HG03469 (cell line): Measurements from ENCODE around the gene GSTA5.
"Not testable (repeated sequence)": the region's sequence is repeated elsewhere in the genome, so short reads cannot be mapped to it uniquely, and the experiment has no call there.

Experiments used
- ATAC-seq: cut with Tn5 transposase; IDR thresholded peaks from one replicate; pipeline ENCODE4 v1.9.1; 2021; ENCODE audit warnings: mild to moderate bottlenecking, moderate library complexity, moderate number of reproducible peaks; ENCODE audit not compliant: unreplicated experiment

The GSTA5 gene

GRCh38 chr6:52839124-52840055 is 1.2 kb downstream of the GSTA5 start:
- ATAC-seq, result no peak

DNA sequence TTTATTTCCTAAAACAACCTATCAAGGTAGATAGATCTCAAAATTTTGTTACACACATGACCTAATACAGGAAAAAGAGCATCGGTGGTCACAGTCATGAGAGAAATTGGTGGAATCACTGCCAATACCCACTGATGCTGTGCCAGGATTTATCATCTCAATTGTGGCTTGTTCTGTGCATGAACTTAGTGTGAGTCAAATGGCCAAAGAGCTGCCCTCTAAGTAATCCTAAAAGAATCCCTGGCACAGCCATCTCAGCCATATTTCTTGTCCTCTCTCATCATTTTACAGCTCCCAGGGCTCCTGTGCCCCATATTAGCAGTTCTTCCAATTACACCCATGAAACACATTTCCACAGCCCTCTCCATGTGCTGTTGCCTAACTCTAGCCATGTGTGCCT is 6.1 kb downstream of the GSTA5 start:
- no peak for ATAC-seq

DNA sequence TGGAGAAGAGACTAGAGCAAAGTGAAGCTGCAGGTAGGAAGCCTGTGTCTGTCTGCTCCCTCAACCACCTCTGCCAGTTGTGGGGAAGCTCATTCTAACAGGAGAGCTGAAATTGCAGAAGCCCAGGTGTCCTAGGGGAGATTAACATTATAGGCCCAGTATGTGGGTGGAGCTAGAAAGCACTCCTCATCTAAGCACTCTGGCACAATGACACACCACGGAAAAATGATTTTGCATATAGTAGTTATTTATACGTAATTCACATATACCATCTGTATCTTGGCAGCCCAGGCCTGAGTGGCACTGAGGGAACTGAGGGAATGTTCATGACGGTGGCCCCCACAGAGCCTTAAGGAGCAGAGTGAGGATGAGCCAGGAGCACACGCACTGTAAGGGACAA is 9.7 kb downstream of the GSTA5 start:
- not testable (repeated sequence) for ATAC-seq

- no peak for ATAC-seq
These were observed 11.4 kb downstream of the GSTA5 start for GRCh38 chr6:52829046-52829817.

- not testable (repeated sequence) for ATAC-seq
These were observed 12.0 kb downstream of the GSTA5 start for GRCh38 chr6:52828621-52829020.

DNA sequence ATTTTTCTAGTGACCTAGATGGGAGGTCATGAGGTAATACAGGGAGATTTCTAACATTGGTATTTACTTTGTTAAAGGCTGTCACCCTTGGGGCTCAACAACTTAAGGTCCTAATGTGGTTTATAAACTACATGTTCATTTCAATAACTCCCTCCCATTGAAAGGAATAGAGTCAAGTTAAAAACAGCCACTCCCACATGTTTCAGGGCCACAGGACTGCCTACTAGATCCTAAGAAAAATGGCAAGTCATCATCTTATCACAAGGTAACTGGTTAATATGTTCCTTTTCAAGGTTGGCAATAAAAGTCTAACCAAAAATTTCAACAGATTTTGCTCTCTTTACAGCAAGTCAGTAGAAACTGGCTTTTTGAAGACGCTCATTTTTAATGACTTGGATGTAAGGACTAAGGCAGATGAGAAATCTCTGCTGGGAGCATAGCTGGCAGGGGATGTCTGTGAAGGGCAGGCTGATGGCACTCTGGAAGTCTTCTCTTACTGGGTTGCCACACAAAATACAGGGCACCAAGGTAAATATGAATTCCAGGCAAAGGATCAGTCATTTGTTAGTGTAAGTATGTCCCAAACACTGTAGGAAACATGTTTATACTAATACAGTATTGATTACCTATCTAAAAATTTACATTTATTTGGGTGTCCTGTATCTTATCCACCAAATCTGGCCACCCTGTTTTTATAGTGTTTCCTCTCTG is 13.4 kb downstream of the GSTA5 start:
- not testable (repeated sequence) for ATAC-seq

- no peak for ATAC-seq
These were observed 14.1 kb downstream of the GSTA5 start for GRCh38 chr6:52826513-52826912.

DNA sequence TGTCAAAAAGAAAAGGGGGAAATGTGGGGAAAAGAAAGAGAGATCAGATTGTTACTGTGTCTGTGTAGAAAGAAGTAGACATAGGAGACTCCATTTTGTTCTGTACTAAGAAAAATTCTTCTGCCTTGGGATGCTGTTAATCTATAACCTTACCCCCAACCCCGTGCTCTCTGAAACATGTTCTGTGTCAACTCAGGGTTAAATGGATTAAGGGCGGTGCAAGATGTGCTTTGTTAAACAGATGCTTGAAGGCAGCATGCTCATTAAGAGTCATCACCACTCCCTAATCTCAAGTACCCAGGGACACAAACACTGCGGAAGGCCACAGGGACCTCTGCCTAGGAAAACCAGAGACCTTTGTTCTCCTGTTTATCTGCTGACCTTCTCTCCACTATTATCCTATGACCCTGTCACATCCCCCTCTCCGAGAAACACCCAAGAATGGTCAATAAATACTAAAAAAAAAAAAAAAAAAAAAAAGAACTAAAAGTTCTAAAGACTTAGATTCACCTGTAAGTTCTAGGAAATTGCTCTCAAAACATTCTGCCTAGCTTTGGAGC is 14.6 kb downstream of the GSTA5 start:
- not testable (repeated sequence) for ATAC-seq

- not testable (repeated sequence) for ATAC-seq
These were observed 15.3 kb downstream of the GSTA5 start for GRCh38 chr6:52825270-52825793.

DNA sequence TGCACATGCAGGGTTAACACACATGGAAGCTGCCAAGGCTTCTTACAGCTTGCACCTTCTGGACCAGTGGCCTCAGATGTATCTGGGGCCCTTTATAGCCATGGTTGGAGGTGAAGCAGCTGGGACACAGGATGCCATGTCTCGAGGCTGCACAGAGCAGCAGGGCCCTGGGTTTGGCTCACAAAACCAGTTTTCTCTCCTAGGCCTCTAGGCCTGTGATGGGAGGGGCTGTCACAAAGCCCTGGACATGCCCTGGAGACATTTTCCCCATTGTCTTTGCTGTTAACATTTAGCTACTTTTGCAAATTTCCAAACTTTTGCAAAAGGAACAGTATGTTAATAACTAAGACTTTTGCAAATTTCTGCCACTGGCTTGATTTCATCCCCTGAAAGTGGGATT is 18.8 kb downstream of the GSTA5 start:
- no peak for ATAC-seq

GRCh38 chr6:52820198-52820597 is 20.4 kb downstream of the GSTA5 start:
- ATAC-seq, result no peak

- no peak for ATAC-seq
These were observed 25.2 kb downstream of the GSTA5 start for GRCh38 chr6:52815167-52816092.

DNA sequence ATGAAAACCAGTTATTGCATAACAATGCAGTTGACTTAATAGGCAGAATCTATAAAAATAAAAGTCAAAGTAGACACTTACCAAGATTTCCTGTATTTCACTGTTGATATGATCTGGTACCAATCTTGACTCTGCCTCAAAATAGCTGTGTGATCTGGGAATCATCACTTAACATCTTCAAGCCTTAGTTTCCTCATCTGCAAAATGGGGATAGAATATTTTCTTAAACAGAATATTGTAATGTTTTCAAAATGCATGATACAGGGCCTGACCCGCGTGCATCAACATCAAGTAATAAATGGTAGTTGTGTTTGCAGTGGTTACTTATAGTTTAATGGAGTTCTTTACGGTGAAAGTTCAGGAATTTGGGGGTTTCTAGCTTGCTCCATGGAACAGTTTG is 26.1 kb downstream of the GSTA5 start:
- not testable (repeated sequence) for ATAC-seq

DNA sequence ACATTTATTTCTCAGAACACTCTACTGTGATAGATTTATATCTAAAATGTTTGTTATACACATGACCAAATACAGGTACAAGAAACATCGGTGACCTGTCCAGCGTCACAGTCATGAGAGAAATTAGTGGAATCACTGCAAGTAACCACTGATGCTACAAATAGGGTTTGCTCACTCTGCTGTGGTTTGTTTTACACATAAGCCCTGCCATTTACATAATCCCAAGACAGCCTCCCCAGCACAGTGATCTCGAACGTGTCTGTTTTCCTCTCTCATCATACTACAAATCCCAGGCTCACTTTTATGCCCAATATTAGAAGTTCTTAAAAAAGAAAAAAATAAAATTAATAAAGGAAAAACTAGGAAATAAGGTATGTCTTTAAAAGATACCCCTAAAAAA is 30.8 kb downstream of the GSTA5 start:
- not testable (repeated sequence) for ATAC-seq

GRCh38 chr6:52808660-52809059 is 32.0 kb downstream of the GSTA5 start:
- ATAC-seq, result no peak

- ATAC-seq, result not testable (repeated sequence)
These were observed 36.9 kb downstream of the GSTA5 start, which contains the start of gene GSTA1 for GRCh38 chr6:52803668-52804255. Gene GSTA1 (minus strand): TSS chr6:52803816. CDS start chr6:52799267, 4,549 bp downstream.

- ATAC-seq, result no peak
These were observed 37.8 kb downstream of the GSTA5 start for GRCh38 chr6:52802806-52803205.

DNA sequence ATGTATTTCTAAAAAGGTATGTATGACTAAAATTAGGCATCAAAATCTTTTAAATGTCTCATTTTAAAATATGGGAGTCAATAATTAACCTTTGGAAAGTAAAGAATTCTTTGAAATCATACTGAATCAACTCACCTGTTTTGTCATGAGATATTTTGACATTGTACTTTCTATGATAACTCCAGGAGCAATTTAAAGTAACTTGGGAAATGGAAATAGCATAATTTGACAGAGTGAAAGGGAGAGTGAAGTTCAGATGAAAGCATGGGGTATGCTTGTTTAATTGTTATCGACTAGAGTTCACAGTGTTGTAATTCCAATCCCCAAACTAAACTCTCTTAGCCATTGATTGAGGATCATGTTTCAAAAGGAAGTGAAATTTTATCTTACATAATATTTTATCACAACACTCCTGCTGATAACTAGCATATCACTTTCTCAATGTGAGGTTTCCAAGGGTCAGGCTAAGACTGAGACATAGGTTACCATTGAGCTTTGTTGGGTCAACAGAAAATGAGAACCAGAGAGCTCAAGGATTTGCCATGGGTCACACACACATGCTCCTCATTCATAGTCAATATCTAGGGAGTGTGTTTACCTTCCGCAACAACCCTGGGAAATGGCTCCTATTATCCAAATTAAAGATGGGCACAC is 39.3 kb downstream of the GSTA5 start:
- ATAC-seq, result no peak
